NOMO-1 treated with dmso at 0.1 percent for 144 hours (cell line): ENCODE data around the gene CYBA.

Experiments used
- DNase-seq: peaks from one replicate; lab custom pipeline; 2025; ENCODE audit not compliant: unreplicated experiment; lab: John Stamatoyannopoulos, UW

CYBA gene

DNA sequence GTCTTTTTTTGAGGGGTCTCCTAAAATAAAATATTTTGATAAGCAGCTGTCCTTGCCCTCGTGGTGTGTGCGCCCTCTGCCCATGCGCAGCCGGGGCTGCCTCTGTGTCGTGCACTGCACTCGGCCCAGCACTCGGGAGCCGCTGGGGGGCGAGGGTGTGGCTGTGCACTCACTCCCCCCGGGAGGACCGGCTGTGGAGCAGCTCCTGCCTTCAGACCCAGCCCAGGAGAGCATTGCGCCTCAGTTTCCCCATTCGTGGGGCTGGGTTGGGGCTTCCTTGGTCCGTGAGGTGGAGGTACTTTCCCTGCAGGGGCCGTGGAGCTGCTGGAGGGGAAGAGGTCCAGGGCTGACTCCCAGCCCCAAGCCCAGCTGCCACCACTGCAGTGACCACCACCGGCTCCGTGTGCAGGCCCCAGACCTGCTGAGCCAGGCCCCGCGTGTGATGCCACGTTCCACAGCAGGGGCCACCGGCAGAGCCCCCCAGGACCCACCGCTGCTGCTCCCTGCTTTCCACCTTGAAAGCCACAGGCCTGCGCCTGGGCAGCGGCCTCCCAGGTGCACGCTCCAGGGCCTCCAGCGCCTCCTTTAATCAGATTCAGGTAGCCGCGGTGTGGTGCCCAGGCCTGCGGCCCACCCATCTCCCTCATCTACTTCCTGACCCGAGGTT, 18.8 kb downstream of the CYBA start:
- DNase-seq = no peak

DNA sequence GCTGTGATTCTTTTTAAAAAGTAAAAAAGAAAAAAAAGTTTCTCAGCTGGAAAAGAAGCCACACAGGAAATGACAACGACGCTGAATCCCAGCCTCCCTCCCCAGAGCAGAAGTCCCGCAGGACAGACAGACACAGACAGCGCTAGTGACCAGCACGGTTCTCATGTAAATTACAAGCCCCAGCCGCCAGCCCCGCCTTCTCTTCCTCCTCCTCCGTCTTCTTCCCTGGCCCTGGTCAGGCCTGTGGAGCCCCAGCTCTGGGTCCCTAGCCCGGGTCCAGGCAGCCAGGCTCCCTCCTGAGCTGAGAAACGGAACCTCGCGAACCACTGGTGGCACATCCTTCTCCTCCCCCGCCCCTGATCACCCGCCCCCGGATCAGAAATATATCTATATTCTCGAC, 19.5 kb downstream of the CYBA start:
- no peak for DNase-seq

GRCh38 chr16:88630941-88631340, 19.9 kb downstream of the CYBA start:
- DNase-seq = no peak

- DNase-seq = no peak
These were observed 20.4 kb downstream of the CYBA start for GRCh38 chr16:88630433-88630832.

- DNase-seq = no peak
These were observed 21.0 kb downstream of the CYBA start for GRCh38 chr16:88629835-88630234.

DNA sequence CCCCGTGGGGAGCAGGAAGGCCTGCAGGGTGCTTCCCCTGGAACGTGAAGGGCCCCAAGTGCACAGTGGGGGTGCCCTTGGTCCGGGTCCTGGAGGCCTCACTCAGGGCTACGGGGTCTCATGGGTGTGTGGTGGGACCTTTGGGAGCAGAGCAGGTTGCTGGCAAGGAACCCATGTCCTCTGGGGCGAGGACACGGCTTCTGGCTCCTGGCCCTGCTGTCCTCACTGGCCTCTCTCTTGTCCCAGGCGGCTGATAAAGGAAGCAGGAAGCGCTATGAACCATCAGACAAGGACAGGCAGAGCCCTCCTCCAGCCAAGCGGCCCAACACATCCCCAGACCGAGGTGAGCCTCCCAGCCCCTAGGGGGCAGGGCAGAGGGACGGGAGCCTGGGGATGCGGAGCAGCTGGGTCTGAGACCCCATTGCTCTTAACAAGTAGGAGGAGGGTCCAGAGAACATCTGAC, 22.3 kb downstream of the CYBA start:
- DNase-seq = no peak

DNA sequence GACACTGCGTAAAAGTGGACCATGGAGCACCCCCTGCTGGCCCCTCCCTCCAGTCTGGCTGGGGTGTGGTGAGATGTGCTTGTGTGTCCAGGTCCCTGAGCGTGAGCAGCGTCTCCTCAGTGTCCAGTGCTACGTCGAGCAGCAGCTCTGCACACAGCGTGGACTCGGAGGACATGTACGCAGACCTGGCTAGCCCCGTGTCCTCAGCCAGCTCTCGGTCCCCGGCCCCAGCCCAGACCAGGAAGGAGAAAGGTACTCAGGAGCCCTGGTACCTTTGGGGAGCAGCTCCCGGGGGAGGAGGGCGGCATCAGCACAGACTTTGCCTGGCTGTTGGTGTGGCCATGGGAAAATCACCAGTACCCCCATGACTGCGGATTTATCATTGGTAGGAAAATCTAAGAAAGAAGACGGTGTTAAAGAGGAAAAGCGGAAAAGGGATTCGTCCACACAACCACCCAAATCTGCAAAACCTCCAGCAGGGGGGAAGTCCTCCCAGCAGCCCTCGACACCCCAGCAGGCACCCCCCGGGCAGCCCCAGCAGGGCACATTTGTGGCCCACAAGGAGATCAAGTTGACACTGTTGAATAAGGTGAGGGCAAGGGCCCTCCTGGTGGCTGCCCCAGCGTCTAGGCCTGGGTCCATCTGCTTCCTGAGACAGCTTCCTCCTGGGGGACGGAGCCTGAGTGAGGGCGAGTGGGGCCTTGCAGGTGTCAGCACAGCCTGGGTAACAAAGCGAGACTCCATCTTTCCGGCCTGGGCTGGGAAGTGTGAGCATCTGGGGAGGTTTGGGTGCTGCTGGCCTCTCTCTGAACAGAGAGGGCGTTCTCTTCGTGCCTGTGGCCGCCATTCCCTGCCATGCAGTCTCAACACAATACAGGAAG, 23.1 kb downstream of the CYBA start:
- DNase-seq = no peak

GRCh38 chr16:88626646-88627045, 24.2 kb downstream of the CYBA start:
- DNase-seq = no peak

- DNase-seq = no peak
These were observed 25.8 kb downstream of the CYBA start for GRCh38 chr16:88624977-88625576.

- no peak for DNase-seq
These were observed 26.4 kb downstream of the CYBA start for GRCh38 chr16:88624481-88624880.

- no peak for DNase-seq
These were observed 27.0 kb downstream of the CYBA start for GRCh38 chr16:88623858-88624257.

DNA sequence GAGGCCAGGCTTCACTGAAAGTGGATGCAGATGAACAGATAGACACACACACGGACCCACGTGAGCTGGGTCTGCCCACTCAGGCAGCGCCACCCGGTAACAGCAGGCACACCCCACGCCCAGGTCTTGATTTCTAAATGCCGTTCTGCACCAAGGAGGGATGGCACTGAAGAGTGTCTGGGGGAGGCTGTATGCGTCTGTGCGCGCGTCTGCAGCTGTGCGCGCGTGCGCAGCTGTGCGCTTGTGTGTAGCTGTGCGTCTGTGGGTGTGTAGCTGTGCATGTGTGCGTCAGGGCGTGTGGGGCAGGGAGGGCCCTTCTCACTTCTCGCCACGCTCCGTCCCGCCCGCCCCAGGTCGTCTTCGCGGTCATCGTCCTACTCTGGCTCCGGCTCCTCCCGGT, 28.0 kb downstream of the CYBA start:
- DNase-seq = no peak

GRCh38 chr16:88622125-88622524, 28.7 kb downstream of the CYBA start:
- DNase-seq = no peak

DNA sequence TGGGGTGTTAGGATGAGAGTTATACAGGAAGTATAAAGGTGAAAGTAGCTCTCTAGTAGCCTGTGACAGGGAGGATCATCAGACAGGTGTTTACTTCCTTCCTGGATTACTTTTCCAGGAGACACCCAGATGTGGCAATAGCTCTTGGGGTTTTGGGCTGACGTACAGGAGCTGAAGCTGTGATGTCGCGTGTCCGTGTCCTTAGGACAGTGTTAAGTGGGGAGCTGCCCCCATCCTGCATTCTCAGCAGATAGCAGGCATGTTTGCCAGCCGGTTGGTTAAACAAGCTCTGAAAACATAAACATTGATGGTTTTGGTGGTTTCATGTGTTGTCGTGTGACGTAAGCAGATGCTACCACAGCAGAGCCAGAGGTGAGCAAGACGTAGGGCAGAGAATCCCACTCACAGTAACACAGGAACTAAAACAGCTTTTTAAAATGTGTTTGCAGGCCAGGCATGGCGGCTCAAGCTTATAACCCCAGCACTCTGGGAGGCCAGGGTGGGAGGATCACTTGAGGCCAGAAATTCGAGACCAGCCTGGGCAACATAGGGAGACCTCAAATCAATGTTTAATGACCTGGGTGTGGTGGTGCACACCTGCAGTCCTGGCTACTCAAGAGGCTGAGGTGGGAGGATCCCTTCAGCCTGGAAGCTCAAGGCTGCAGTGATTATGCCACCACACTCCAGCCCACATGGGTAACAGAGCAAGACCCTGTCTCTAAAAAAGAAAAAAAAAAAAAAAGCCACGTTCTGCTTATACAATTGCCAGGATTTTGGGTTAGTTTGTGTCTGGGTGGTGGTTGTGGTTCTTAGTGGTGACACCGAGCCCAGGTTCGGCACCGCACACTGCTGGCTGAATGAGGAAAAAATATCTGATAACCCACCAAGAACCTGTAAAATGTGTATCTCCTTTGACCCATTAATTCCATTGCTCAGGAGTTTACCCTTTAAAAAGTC, 30.7 kb downstream of the CYBA start:
- DNase-seq = no peak

DNA sequence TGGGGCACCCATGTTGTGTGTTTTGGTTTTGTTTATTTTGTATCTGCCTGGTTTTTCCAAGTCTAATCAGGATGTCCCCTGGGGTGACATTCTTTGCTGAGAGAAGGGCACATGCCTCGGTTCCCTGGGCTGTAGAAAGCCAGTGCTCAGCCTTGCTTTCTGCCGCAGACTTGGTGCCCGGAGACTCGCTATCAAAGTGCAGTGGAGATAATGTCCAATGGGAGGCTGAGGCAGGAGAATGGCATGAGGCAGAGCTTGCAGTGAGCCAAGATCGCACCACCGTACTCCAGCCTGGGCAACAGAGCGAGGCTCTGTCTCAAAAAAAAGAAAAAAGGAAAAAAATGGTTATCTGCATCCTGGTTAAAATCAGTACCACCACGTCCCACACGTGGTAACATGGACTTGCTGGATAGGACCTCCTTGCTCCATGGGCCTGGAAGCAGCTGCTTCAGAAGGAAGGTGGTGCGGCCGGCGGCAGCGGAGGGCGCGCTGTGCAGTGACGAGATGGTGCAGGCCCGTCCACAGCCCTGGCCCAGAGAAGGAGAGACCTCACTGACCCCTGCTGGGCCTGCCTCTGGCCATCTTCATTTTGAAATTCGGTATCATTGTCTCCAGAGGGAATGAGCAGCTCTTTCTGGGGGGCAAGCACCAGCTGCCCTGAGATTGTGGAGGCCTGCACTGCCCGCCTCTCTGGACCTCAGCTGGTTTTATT, 31.7 kb downstream of the CYBA start:
- DNase-seq = no peak

GRCh38 chr16:88618182-88618955, 32.5 kb downstream of the CYBA start:
- DNase-seq = no peak

DNA sequence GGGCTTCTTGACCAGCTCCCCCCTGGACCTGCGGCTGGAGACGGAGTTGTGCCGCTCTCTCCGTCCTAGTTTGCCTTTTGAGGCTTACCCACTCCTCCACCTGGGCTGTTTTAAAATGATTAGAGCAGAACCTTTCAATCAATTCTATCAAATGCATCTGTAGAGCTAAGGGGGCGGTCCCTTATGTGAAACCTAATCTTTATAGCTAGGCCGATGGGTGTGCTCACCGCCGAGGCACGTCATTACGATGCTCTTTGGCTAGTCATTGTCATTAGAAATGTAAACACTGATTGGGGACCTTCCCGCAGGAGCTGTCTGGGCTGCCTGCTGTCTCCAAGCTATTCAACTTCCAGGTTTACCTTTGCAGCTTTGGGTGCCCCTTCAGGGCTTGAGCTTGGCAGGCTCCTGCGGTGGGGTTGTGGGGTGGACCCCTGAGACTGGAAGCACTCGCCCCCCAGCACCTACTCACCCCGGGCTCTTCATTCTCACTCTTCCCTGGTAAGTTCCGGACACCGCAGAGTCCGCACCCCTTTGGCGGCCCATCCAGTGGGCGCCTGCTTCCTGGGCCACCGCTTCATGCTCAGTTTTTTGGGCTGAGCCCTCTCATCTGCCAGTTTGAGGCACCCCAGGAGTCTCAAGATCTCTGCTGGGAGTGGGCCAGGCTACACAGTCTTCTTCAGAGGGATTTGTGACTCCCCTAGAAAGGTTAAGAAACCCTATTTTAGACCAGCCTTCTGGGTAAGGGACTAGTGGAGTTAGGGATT, 33.4 kb downstream of the CYBA start:
- DNase-seq = no peak

GRCh38 chr16:88616736-88617135, 34.1 kb downstream of the CYBA start:
- no peak for DNase-seq

DNA sequence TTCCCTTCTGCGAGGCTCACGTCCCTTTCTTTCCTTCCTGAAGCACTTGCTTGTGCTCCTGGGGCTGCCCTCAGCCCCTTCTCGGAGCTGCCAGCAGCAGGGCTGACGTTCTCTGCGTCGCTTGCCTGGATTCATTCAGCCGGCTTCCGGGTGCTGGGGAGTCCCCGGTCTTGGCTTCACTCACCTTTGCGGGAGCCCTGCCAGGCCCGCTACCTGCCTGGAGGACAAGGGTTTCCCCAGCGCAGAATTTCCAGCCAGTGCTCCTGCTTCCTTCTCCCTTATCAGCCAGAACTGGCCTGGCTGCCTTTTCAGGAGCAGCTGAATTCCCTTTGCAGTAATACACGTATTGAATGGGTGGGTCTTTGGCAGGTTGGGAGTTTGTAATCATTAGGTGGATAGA, 34.5 kb downstream of the CYBA start:
- no peak for DNase-seq
